Measurements from ENCODE around the gene FRMPD4. TPM values are rescaled to one million over a fixed set of nuclear protein-coding genes. Genes with fewer than 3 reads are reported as not detected.

FRMPD4 gene
- total and polyA plus RNA-seq, 2 experiments from 2014 or later: 0.19 to 0.80 TPM

- TF ChIP-seq ZNF462 (CRISPR knock-in tag; IDR thresholded peaks at IDR 0.05): no peak
- TF ChIP-seq CREB1 (CRISPR knock-in tag; IDR thresholded peaks at IDR 0.05; ENCODE audit: low read depth): no peak
- no peak for TF ChIP-seq POLR2AphosphoS5 (IDR thresholded peaks at IDR 0.05; ENCODE audit: low read depth)
- TF ChIP-seq ZNF114 (CRISPR knock-in tag; IDR thresholded peaks at IDR 0.05): no peak
- no peak for TF ChIP-seq EZH2phosphoT487 (IDR thresholded peaks at IDR 0.05; ENCODE audit: unreplicated experiment)
- no peak for TF ChIP-seq ETS1 (IDR thresholded peaks at IDR 0.05)
- TF ChIP-seq EZH2 (IDR thresholded peaks at IDR 0.05; ENCODE audit: low read depth, unreplicated experiment): no peak
Measured at GRCh38 chrX:12614266-12614665, 476.0 kb downstream of the FRMPD4 start (continued).

- H3K36me3 Mint-ChIP-seq (ENCODE audit: low read depth): no peaks in the 10 kb centered on the region
- H3K4me1 Mint-ChIP-seq: no peaks in the 10 kb centered on the region
- H3K4me2 ChIP-seq: no peak overlapping the region
- H3K79me2 ChIP-seq (replicated peaks; ENCODE audit: insufficient read depth): no peaks in the 10 kb centered on the region
- no peaks in the 10 kb centered on the region for H3K9me2 ChIP-seq (ENCODE audit: insufficient read depth)
- no peaks in the 10 kb centered on the region for H3K27me3 ChIP-seq (ENCODE audit: insufficient read depth)
- H3K4me3 Mint-ChIP-seq: no peak overlapping the region
- H2AFZ ChIP-seq: no peak overlapping the region
- no peak overlapping the region for H3K27ac ChIP-seq (ENCODE audit: low read depth)
- DNase-seq (ENCODE audit: low spot score) (no peak), ATAC-seq (no peak)
- H3K4me3 ChIP-seq: no peak overlapping the region
- no peaks in the 10 kb centered on the region for H3F3A ChIP-seq (replicated peaks; ENCODE audit: low read depth)
- no peaks in the 10 kb centered on the region for H3K27me3 Mint-ChIP-seq (ENCODE audit: insufficient read depth, low read depth, poor library complexity)
- H3K36me3 ChIP-seq (ENCODE audit: insufficient read depth): no peaks in the 10 kb centered on the region
- H3K27ac Mint-ChIP-seq: no peak overlapping the region
- no peaks in the 10 kb centered on the region for H3K4me1 ChIP-seq (ENCODE audit: insufficient read depth)
- H3K9me3 Mint-ChIP-seq: no peaks in the 10 kb centered on the region
- H4K20me1 ChIP-seq (replicated peaks; ENCODE audit: insufficient read depth): no peaks in the 10 kb centered on the region
- TF ChIP-seq STAT1 (IDR thresholded peaks at IDR 0.05; ENCODE audit: unreplicated experiment): no peak
- TF ChIP-seq EZH2phosphoT487 (IDR thresholded peaks at IDR 0.05; ENCODE audit: unreplicated experiment): no peak
- TF ChIP-seq CREB1 (CRISPR knock-in tag; IDR thresholded peaks at IDR 0.05; ENCODE audit: low read depth): no peak
- no peak for TF ChIP-seq ZNF462 (CRISPR knock-in tag; IDR thresholded peaks at IDR 0.05)
- TF ChIP-seq ZNF114 (CRISPR knock-in tag; IDR thresholded peaks at IDR 0.05): no peak
- no peak for TF ChIP-seq EZH2 (IDR thresholded peaks at IDR 0.05; ENCODE audit: low read depth, unreplicated experiment)
Measured at GRCh38 chrX:12615061-12615460, 476.8 kb downstream of the FRMPD4 start.

Data from GM23338 (cell line).